Fibroblast of skin of back (primary cell): ENCODE measurements around the gene TBX2.

Experiments
- DNase-seq: peaks from one replicate; pipeline ENCODE4 v3.0.0-alpha.2; 2013

TBX2 gene

DNA sequence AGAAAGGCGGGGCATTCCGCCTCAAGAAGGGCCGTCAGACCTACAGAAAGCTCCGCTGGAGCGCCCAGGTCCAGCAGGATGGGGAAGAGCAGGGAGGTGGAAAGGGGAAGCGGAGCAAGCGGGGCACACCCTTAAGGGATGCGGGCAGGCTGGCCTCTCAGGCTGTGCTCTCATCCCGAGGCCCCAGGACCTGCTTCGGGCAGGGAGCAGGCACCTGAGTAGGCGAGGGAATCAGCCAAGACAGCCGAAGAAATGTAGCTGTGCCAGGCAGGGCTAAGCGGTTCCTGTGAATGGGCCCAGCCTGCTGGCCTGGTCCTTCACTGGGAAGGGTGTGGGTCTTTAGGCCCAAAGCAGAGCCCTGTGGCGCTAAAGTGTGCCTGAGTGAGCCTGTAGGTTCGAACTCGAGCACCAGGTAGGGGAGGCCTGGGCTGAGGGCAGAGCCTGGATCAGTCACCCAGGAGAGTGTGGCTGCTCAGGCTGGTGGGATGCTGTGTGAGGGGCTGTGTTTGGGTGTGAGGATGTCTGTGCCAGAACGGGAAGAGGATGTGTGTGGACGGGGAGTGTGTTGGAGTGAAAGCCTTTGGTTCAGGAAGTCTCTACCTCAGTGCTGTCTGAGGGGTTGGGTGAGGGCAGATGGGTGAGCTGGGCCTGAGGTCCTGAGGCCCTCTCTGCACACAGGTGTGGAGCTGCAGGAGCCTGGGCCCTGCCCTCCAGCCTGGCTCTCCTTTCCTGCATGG, 55.8 kb downstream of the TBX2 start:
- DNase-seq: no peak

DNA sequence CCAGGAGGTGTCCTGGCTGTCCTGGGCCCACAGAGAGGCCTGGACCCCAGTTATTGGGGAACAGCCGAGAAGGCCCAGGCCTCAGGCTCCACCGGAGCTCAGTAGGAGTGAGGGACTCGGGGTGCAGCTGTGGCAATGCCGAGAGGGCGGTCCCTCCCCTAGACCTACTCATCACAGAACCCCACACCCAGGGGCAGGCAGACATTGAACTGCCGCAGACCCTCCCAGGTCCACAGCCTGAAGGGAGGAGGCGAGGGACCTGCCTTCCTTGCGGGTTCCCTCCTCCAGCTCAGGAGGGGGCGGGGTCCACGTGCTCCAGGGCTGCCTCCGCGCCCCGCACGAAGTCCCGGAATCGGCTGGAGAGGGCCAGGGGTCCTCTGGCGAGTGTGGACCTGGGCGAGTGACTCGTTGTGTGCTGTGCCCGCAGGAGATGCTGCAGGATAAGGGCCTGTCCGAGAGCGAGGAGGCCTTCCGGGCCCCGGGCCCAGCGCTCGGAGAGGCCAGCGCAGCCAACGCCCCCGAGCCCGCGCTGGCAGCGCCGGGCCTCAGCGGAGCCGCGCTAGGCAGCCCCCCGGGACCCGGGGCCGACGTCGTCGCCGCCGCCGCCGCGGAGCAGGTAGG, 56.5 kb downstream of the TBX2 start:
- no peak for DNase-seq

DNA sequence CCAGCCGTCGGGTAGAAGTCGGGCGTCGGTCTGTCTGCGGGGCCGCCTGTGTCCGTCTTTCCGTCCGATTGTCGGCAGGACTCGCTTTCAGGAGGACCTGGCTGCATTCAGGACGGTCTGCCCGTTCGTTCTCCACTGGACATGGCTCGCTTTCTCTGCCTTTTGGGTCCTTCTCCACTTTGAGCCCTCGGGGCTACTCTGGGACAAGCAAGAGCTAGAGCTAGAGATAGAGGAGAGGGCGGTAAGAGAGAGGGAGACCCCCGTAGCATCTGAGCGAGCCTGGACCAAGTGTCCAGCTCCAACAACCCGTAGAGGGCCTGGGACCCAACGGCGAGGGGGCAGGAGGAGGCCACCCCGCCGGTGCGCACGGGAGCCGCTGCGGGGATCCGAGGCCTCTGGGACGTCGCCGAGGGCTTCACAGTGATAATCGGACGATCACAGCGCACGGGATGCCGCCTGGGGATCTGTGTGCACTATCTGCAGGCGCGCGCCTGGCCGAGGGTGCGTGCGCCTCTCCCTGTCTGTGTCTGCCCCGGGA, 57.1 kb downstream of the TBX2 start:
- DNase-seq: no peak

DNA sequence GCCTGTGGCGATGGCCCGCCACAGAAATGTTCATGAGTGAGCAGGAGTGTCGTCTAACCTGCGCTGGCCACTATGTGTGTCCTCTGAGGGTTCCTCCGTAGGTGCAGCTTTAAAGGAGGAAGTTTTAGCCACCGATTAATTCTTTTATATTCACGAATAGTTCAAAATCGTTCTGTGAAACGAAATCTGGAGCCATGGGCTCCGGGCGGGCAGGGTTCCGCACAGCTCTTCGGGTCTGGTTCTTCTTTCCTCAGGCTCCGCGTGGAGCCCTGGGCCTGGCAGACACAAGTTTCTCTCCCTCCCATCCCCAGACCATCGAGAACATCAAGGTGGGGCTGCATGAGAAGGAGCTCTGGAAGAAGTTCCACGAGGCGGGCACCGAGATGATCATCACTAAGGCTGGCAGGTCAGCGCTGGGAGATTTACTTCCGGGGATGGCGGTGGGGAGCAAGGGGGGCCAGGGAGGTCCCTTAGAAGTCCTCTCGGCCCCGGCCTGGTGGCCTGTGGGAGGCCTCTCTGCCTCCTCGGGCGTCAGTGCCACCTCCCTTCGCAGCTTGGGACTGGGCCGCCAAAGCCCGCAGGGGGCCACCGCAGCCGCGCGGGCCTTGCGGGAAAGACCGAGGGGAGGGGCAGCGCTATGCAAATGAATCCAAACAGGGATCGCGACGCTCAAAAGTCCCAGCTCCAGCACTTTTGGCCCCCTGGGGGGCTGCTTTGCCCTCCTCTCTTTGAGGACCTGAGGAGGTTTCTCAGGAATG, 57.8 kb downstream of the TBX2 start:
- DNase-seq: no peak

DNA sequence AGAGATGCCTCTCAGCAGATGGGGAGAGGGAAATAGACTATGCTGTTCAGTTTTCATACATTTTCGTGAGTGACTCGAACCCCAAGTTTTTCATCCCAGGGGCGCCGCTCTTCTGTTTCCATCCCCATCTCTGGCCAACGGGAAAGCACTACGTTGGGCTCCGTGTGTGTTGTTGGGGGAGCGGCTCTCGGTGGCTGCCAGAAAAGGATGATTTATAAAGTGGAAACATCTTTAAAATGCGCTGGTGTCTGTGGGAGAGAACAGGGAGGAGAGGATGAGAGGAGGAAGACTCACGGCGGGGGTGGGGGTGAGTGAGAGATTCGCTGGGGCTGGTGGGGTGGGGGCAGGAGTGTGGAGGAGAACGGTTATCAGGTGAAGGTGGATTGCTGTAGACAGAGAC, 58.4 kb downstream of the TBX2 start:
- DNase-seq: no peak

DNA sequence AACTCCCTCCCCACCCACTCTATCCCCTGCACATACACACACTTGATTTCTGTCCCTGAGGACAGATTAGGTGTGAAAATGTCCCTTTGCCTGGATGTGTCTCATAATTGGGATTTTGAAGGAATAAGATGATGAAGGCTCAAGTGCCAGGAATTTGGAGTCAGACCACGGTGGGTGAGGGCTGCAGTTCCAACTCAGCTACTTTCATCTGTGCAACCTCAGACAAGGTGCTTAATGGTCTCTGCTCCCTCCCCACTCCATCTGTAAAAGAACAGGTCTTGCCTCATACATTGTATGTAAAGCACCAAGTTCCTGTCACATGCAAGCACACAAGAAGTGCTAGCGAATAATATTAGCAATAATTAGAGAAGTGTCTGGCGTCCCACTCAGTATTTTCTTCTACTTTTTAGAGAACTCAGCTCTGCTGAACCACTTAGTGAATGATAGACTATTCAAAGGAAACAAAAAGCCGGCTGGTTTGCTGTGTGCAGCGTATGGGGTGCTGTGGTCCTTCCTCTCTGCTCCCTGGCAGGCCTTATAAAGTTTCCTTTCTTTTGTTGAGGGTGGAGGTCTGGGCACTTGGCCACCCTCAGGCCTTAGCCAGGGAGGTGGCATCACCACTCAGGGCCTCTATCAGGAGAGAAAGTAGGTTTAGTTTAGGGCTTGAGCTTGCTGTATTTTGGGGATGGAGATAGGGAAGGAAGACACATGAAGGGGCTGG, 58.9 kb downstream of the TBX2 start:
- DNase-seq: no peak
